Measurements from ENCODE around the gene PINK1. TPM values are rescaled to one million over a fixed set of nuclear protein-coding genes. Genes with fewer than 3 reads are reported as not detected.

The PINK1 gene
- total RNA-seq, 3 donors from 2014 or later (not counting 1 experiment from before 2014, with no cell fraction given): 10.8 to 16.2 (median 15.0) TPM

- no peak overlapping the region for H3K27ac ChIP-seq (ENCODE audit: low read length)
- no peaks in the 10 kb centered on the region for H3K4me1 ChIP-seq (ENCODE audit: control insufficient read depth, insufficient read depth, low read length)
- no peak for TF ChIP-seq CTCF (IDR thresholded peaks at IDR 0.05)
- no peaks in the 10 kb centered on the region for H3K9me3 ChIP-seq (ENCODE audit: control insufficient read depth, insufficient read depth, low read length)
- no peaks in the 10 kb centered on the region for H3K9me3 Mint-ChIP-seq
- H3K27me3 ChIP-seq (ENCODE audit: control insufficient read depth, insufficient read depth, low read length): no peaks in the 10 kb centered on the region
- no peaks in the 10 kb centered on the region for H3K36me3 ChIP-seq (ENCODE audit: control insufficient read depth, insufficient read depth, low read length)
- no peaks in the 10 kb centered on the region for H3K4me1 Mint-ChIP-seq
- no peak overlapping the region for H3K27ac Mint-ChIP-seq
- WGBS (ENCODE audit: insufficient coverage): 64% methylated on average over 3 of the region's 4 CpGs
- no peak for DNase-seq
- ATAC-seq: no peak
- peaks cover 0 to 6% of the 10 kb centered on the region in 2 donors for H3K27me3 Mint-ChIP-seq (ENCODE audit: low read depth in 2 of 2)
- H3K36me3 Mint-ChIP-seq: no peaks in the 10 kb centered on the region
- intact Hi-C loops (cut with micrococcal nuclease): no loop called here
- no peak overlapping the region for H3K4me3 Mint-ChIP-seq
- H3K4me3 ChIP-seq (ENCODE audit: low read length): no peak overlapping the region
Measured at GRCh38 chr1:20618550-20618949, 14.7 kb upstream of the PINK1 start.

- Histone ChIP-seq H3K27ac (ENCODE audit: low read length) (no peak overlapping the region), H3K4me3 (ENCODE audit: low read length) (no peak overlapping the region), H3K27me3 (ENCODE audit: control insufficient read depth, insufficient read depth, low read length) (no peaks in the 10 kb centered on the region), H3K36me3 (ENCODE audit: control insufficient read depth, insufficient read depth, low read length) (no peaks in the 10 kb centered on the region), H3K9me3 (ENCODE audit: control insufficient read depth, insufficient read depth, low read length) (no peaks in the 10 kb centered on the region), H3K4me1 (ENCODE audit: control insufficient read depth, insufficient read depth, low read length) (no peaks in the 10 kb centered on the region)
- Mint-ChIP-seq H3K4me3 (no peak overlapping the region), H3K36me3 (no peaks in the 10 kb centered on the region), H3K27me3 (ENCODE audit: low read depth in 2 of 2) (peaks cover 0 to 8% of the 10 kb centered on the region in 2 donors), H3K4me1 (no peaks in the 10 kb centered on the region), H3K27ac (no peak overlapping the region), H3K9me3 (no peaks in the 10 kb centered on the region)
- DNase-seq (no peak), ATAC-seq (no peak)
- no peak for TF ChIP-seq CTCF (IDR thresholded peaks at IDR 0.05)
- 80% methylated on average over 1 of the region's 1 CpG for WGBS (ENCODE audit: insufficient coverage)
- intact Hi-C loops (cut with micrococcal nuclease): no loop called here
Measured at GRCh38 chr1:20619999-20620398, 13.3 kb upstream of the PINK1 start.

- ATAC-seq (no peak), DNase-seq (no peak)
- H3K36me3 ChIP-seq (ENCODE audit: control insufficient read depth, insufficient read depth, low read length): no peaks in the 10 kb centered on the region
- no peaks in the 10 kb centered on the region for H3K36me3 Mint-ChIP-seq
- intact Hi-C loops (cut with micrococcal nuclease): no loop called here
- no peaks in the 10 kb centered on the region for H3K4me1 ChIP-seq (ENCODE audit: control insufficient read depth, insufficient read depth, low read length)
- no peaks in the 10 kb centered on the region for H3K9me3 Mint-ChIP-seq
- H3K4me3 Mint-ChIP-seq: no peak overlapping the region
- no peak for TF ChIP-seq CTCF (IDR thresholded peaks at IDR 0.05)
- 86% methylated on average over 6 of the region's 6 CpGs for WGBS (ENCODE audit: insufficient coverage)
- no peak overlapping the region for H3K27ac Mint-ChIP-seq
- no peaks in the 10 kb centered on the region for H3K9me3 ChIP-seq (ENCODE audit: control insufficient read depth, insufficient read depth, low read length)
- H3K27ac ChIP-seq (ENCODE audit: low read length): no peak overlapping the region
- no peaks in the 10 kb centered on the region for H3K4me1 Mint-ChIP-seq
- no peaks in the 10 kb centered on the region for H3K27me3 ChIP-seq (ENCODE audit: control insufficient read depth, insufficient read depth, low read length)
- no peak overlapping the region for H3K4me3 ChIP-seq (ENCODE audit: low read length)
- peaks cover 0 to 11% of the 10 kb centered on the region in 2 donors for H3K27me3 Mint-ChIP-seq (ENCODE audit: low read depth in 2 of 2)
Measured at GRCh38 chr1:20621012-20621411, 12.2 kb upstream of the PINK1 start.

DNA sequence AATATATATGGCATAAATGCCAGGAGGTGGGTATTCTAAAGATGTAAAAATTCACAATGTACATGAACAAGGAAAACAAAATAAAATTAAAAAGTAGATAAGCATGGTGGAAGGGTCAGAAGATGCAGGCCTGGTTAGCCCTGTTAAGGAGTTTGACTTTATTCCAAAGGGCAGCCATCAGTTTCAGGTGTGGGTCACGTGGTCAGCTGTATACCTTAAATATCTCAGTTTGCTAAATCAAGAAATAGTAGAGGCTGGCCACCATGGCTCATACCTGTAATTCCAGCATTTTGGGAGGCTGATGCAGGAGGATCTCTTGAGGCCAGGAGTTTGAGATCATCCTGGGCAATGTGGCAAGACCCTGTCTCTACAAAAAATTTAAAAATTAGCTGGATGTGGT lies 8.5 kb upstream of the PINK1 start:
- intact Hi-C loops (cut with micrococcal nuclease): no loop called here
- H3K4me3 Mint-ChIP-seq: no peak overlapping the region
- ATAC-seq: no peak
- TF ChIP-seq CTCF (IDR thresholded peaks at IDR 0.05): no peak
- no peak overlapping the region for H3K27ac Mint-ChIP-seq
- no peaks in the 10 kb centered on the region for H3K36me3 ChIP-seq (ENCODE audit: control insufficient read depth, insufficient read depth, low read length)
- no peaks in the 10 kb centered on the region for H3K27me3 ChIP-seq (ENCODE audit: control insufficient read depth, insufficient read depth, low read length)
- no peaks in the 10 kb centered on the region for H3K9me3 ChIP-seq (ENCODE audit: control insufficient read depth, insufficient read depth, low read length)
- H3K4me1 ChIP-seq (ENCODE audit: control insufficient read depth, insufficient read depth, low read length): no peaks in the 10 kb centered on the region
- WGBS (ENCODE audit: insufficient coverage): 79% methylated on average over 1 of the region's 1 CpG
- DNase-seq: no peak
- H3K27me3 Mint-ChIP-seq (ENCODE audit: low read depth in 2 of 2): peaks cover 12 to 21% of the 10 kb centered on the region in 2 donors
- H3K4me3 ChIP-seq (ENCODE audit: low read length): no peak overlapping the region
- H3K4me1 Mint-ChIP-seq: no peaks in the 10 kb centered on the region
- no peak overlapping the region for H3K27ac ChIP-seq (ENCODE audit: low read length)
- H3K36me3 Mint-ChIP-seq: no peaks in the 10 kb centered on the region
- no peaks in the 10 kb centered on the region for H3K9me3 Mint-ChIP-seq
